Bronchial epithelial cell (primary cell): Measurements from ENCODE around the gene KCND1. TPM values are rescaled to one million over a fixed set of nuclear protein-coding genes. Genes with fewer than 3 reads are reported as not detected.
A peak's percentile ranks its signal among the peaks of the same experiment; 100 is the strongest.

Experiments used
- DNase-seq: peaks from one replicate; pipeline ENCODE4 v3.0.0-alpha.2; 2010; ENCODE audit warnings: low read depth
- FAIRE-seq: peaks from 2 replicates; lab custom pipeline; 2011; peaks lifted over from hg19 to GRCh38; lab: Jason Lieb, UNC
- H3K27me3 ChIP-seq: 2 replicates; pipeline ENCODE4 v1.5.1; 2011; ENCODE audit warnings: low read length; ENCODE audit not compliant: control insufficient read depth, insufficient read depth
- H3K36me3 ChIP-seq: 2 replicates; pipeline ENCODE4 v1.5.1; 2011; ENCODE audit warnings: low read length; ENCODE audit not compliant: control insufficient read depth, insufficient read depth
- H3K4me3 ChIP-seq: 2 replicates; pipeline ENCODE4 v1.5.1; 2011; ENCODE audit warnings: mild to moderate bottlenecking, low read depth, low read length, control low read depth
- total RNA-seq: library from RNA; depleted of rRNA; stranded (reverse); fragments of >200 nt; gene quantifications from 2 replicates; pipeline ENCODE4 v1.2.1, GENCODE V29; 2014
- TF ChIP-seq, protein P1 (sequence below): IDR thresholded peaks from 2 replicates; pipeline ENCODE4 v1.5.1; 2011; ENCODE audit warnings: mild to moderate bottlenecking, moderate library complexity, low read length, control low read depth, inconsistent platforms; ENCODE audit not compliant: insufficient read depth, severe bottlenecking

The KCND1 gene
- total RNA-seq, 1 donor from 2014 or later: 0.26 TPM

DNA sequence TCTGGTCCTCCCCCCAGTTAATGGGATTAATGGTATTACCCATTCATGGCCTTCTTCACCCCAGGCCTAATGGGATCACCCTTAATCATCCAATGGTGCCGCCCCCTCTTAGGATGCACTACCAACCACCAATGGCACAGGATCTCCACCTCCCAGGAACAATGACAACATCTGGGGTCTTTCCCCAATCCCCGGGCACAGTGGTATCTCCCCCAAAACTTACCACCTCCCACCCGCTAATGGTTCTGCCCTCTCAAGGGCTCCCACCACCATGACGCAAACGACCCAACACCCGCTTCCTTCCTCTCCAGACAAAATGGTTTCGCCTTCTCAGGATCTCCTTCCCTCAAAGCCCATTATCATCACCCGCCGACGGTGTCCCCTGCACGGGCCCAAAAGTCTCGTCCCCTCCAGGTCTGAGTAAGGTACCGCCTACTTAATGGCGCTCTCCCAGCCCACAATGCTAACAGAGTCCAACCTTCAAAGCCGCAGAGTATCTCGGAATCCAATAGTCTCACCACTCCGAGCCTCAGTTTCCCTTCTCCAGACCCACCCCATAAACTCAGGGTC, 30.0 kb upstream of the KCND1 start:
- Histone ChIP-seq H3K36me3 (peaks cover 9% of the 10 kb centered on the region), H3K27me3 (no peaks in the 10 kb centered on the region), H3K4me3 (peak overlapping the region; percentile 72)
- FAIRE-seq (no peak), DNase-seq (peak; percentile 41)
- TF ChIP-seq, protein P1, sequence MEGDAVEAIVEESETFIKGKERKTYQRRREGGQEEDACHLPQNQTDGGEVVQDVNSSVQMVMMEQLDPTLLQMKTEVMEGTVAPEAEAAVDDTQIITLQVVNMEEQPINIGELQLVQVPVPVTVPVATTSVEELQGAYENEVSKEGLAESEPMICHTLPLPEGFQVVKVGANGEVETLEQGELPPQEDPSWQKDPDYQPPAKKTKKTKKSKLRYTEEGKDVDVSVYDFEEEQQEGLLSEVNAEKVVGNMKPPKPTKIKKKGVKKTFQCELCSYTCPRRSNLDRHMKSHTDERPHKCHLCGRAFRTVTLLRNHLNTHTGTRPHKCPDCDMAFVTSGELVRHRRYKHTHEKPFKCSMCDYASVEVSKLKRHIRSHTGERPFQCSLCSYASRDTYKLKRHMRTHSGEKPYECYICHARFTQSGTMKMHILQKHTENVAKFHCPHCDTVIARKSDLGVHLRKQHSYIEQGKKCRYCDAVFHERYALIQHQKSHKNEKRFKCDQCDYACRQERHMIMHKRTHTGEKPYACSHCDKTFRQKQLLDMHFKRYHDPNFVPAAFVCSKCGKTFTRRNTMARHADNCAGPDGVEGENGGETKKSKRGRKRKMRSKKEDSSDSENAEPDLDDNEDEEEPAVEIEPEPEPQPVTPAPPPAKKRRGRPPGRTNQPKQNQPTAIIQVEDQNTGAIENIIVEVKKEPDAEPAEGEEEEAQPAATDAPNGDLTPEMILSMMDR: no peak

DNA sequence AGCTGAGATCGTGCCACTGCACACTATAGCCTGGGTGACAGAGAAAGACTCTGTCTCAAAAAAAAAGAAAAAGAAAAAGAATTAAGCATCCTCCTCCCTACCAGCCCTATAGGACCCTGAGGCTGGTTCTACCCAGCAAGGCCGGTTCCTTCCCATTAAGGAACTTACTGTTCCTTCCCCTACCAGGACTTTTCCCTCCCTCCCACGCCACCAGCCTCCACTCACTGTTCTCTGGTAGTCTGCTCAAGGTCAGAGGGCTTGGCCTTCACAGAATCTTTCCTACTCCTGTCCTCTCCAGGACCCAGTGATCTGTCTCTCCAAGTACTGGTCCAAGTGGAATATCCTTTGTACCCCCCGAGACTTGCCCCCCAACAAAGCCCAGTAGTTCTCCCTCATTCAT, 29.0 kb upstream of the KCND1 start:
- Histone ChIP-seq H3K4me3 (no peak overlapping the region), H3K27me3 (no peaks in the 10 kb centered on the region), H3K36me3 (peaks cover 9% of the 10 kb centered on the region)
- TF ChIP-seq, protein P1: no peak
- no peak for DNase-seq
- FAIRE-seq: no peak

GRCh38 chrX:48999030-48999429, 27.4 kb upstream of the KCND1 start:
- peaks cover 9% of the 10 kb centered on the region for H3K36me3 ChIP-seq
- no peaks in the 10 kb centered on the region for H3K27me3 ChIP-seq
- DNase-seq (no peak), FAIRE-seq (no peak)
- TF ChIP-seq, protein P1: no peak
- no peak overlapping the region for H3K4me3 ChIP-seq

DNA sequence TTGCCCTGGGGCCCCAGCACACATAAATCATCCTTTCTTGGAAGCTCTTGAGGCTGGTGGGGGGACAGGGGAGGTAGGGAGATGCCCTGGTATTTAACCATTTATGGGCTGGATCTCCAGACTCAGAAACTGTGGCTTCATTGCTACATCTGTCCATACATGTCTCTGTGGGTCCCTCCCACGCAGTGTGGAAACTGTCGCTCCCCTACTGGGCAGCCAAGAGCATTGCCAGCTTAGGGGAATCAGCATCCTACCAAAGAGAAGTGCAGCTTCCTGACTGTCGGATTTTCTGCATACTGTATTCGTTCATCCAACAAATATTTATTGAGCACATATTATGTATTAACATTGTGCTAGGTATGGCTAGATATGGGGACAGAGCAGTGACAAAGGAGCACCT, 26.7 kb upstream of the KCND1 start:
- TF ChIP-seq, protein P1: no peak
- FAIRE-seq (no peak), DNase-seq (no peak)
- Histone ChIP-seq H3K36me3 (peaks cover 9% of the 10 kb centered on the region), H3K4me3 (no peak overlapping the region), H3K27me3 (no peaks in the 10 kb centered on the region)

DNA sequence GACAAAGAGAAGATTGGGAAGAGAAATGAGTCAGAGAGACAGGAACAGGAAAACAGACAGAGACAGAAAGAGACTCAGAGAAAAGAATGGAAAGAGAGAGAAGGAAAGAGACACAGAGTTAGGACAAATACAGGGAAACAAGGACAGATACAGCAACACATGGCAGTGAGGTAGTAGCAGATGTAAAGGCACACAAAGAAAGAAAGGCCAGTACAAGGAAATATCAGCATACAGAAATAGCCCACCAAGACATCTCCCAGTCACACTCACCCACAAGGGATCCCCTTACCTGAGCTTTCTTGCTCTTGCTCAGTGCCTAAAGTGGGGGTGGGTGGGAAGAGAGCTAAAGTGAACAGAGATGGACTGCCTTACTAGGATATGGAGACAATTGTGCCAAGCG, 26.2 kb upstream of the KCND1 start:
- TF ChIP-seq, protein P1: no peak
- H3K36me3 ChIP-seq: peaks cover 11% of the 10 kb centered on the region
- DNase-seq (no peak), FAIRE-seq (no peak)
- H3K4me3 ChIP-seq: no peak overlapping the region
- no peaks in the 10 kb centered on the region for H3K27me3 ChIP-seq

DNA sequence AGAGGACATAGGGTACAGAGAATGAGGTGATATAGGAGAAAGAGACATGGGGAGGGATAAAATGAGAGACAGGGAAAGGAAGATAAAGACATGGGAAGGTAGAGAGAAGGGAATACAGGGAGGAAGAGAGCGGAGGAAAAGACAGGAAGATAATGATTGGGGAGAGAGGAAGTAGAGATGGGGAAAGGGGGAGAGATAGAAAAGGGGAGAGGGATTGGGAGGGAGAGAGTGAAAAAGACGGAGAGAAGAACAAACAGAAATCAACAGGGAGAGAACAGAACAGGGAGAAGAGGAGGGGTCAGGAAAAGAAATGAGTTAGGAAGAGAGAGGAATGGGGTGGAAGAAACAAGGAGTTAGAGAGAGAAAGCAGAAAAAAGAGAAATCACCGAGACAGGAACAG, 25.8 kb upstream of the KCND1 start:
- DNase-seq (no peak), FAIRE-seq (no peak)
- TF ChIP-seq, protein P1: no peak
- Histone ChIP-seq H3K27me3 (no peaks in the 10 kb centered on the region), H3K4me3 (no peak overlapping the region), H3K36me3 (peaks cover 11% of the 10 kb centered on the region)
